GM19397 (cell line): ENCODE results near the gene ARMH1.
"Not testable (repeated sequence)": the region's sequence is repeated elsewhere in the genome, so short reads cannot be mapped to it uniquely, and the experiment has no call there.

Experiments used
- ATAC-seq: cut with Tn5 transposase; IDR thresholded peaks from one replicate; pipeline ENCODE4 v1.9.1; 2021; ENCODE audit warnings: mild to moderate bottlenecking, moderate library complexity; ENCODE audit not compliant: unreplicated experiment

The ARMH1 gene

GRCh38 chr1:44720281-44720680, 45.8 kb downstream of the ARMH1 start:
- no peak for ATAC-seq

- ATAC-seq, result peak; percentile 69
Measured at GRCh38 chr1:44721485-44722361, 47.2 kb downstream of the ARMH1 start.

GRCh38 chr1:44723064-44723463, 48.5 kb downstream of the ARMH1 start:
- no peak for ATAC-seq

GRCh38 chr1:44723496-44724295, 49.2 kb downstream of the ARMH1 start:
- no peak for ATAC-seq

GRCh38 chr1:44724296-44724954, 49.9 kb downstream of the ARMH1 start:
- no peak for ATAC-seq

GRCh38 chr1:44724955-44725698, 50.6 kb downstream of the ARMH1 start:
- no peak for ATAC-seq

GRCh38 chr1:44730741-44731512, 56.4 kb downstream of the ARMH1 start, which contains the start of gene RNU5D-1:
RNU5D-1 (minus strand) TSS chr1:44731170.
- peak; percentile 54 for ATAC-seq

GRCh38 chr1:44733365-44733764, 58.9 kb downstream of the ARMH1 start:
- no peak for ATAC-seq

GRCh38 chr1:44733784-44734183, 59.3 kb downstream of the ARMH1 start:
- no peak for ATAC-seq

GRCh38 chr1:44735992-44736391, 61.5 kb downstream of the ARMH1 start:
- no peak for ATAC-seq

GRCh38 chr1:44738953-44739306, 64.4 kb downstream of the ARMH1 start:
- ATAC-seq, result not testable (repeated sequence)

GRCh38 chr1:44739307-44740178, 65.0 kb downstream of the ARMH1 start, which contains the start of gene KIF2C:
KIF2C (plus strand) TSS chr1:44739837; CDS start chr1:44739933, 96 bp downstream.
- peak; percentile 99 for ATAC-seq

GRCh38 chr1:44740179-44740617, 65.7 kb downstream of the ARMH1 start:
- ATAC-seq, result no peak

GRCh38 chr1:44743211-44743610, 68.7 kb downstream of the ARMH1 start:
- no peak for ATAC-seq

GRCh38 chr1:44747878-44748277, 73.4 kb downstream of the ARMH1 start:
- ATAC-seq, result no peak

GRCh38 chr1:44757420-44757819, 82.9 kb downstream of the ARMH1 start:
- ATAC-seq, result no peak

GRCh38 chr1:44759077-44759476, 84.6 kb downstream of the ARMH1 start:
- ATAC-seq, result no peak

- no peak for ATAC-seq
Measured at GRCh38 chr1:44760876-44761275, 86.4 kb downstream of the ARMH1 start.

GRCh38 chr1:44766421-44766820, 91.9 kb downstream of the ARMH1 start:
- not testable (repeated sequence) for ATAC-seq
